ENCODE data around the gene KRTAP10-5.

DNA sequence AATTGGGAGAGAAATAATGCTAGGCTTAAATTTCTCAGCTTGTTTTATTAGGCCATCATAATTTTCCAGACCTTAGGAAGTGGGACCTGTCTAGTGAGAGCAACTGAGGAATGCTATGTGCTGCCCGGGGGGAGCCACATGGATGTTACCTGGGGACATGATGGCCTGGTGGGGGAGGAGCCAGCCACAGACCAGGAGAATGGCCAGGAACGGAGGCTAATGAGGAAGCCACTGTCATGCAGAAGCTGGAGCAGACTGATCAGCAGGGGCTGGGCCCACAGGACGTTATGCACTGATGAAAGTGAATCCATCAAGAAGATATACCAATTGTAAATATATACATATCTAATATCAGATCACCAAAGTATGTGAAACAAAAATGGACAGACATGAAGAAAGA, 35.8 kb downstream of the KRTAP10-5 start:
- TF ChIP-seq CTCF (IDR thresholded peaks at IDR 0.05) (no peak), RCOR1 (IDR thresholded peaks at IDR 0.05; ENCODE audit: low read depth, low read length) (no peak), MAFK (IDR thresholded peaks at IDR 0.05; ENCODE audit: partially characterized antibody) (no peak), EHMT2 (IDR thresholded peaks at IDR 0.05; ENCODE audit: low read depth) (no peak), MYC (IDR thresholded peaks at IDR 0.05; ENCODE audit: borderline replicate concordance, low read length) (no peak)
